HL-60 (cell line): ENCODE measurements around the gene PAX5.

Source experiments
- DNase-seq, 2 experiments: peaks; one replicate each; pipeline ENCODE4 v3.0.0-alpha.2; 2010 to 2020; ENCODE audit warnings: low read depth in 1 of 2, low spot score in 1 of 2
- H3K27ac ChIP-seq: fragments of 250-450 bp; sonication (Bioruptor Pico); replicated peaks from 2 replicates; pipeline ENCODE4 v1.5.1; 2020; ENCODE audit warnings: mild to moderate bottlenecking, moderate library complexity
- H3K27me3 ChIP-seq: fragments of 250-450 bp; sonication (Bioruptor Pico); 2 replicates; pipeline ENCODE4 v1.5.1; 2021; ENCODE audit warnings: mild to moderate bottlenecking, moderate library complexity; ENCODE audit not compliant: insufficient read depth, poor library complexity, severe bottlenecking
- H3K4me3 ChIP-seq: replicated peaks from 2 replicates; pipeline ENCODE4 v1.5.1; 2011; ENCODE audit warnings: mild to moderate bottlenecking, control low read depth, low read length; ENCODE audit not compliant: insufficient read depth
- GABPA ChIP-seq: IDR thresholded peaks from 2 replicates; pipeline ENCODE4 v1.6.1; 2012; ENCODE audit warnings: low read depth
- POLR2AphosphoS5 ChIP-seq: IDR thresholded peaks from 2 replicates; pipeline ENCODE4 v1.6.1; 2012; ENCODE audit warnings: low read depth
- SPI1 ChIP-seq: IDR thresholded peaks from 2 replicates; pipeline ENCODE4 v1.6.1; 2012; ENCODE audit warnings: low read depth, mild to moderate bottlenecking, borderline replicate concordance
- TF ChIP-seq, protein P1 (sequence below): IDR thresholded peaks from 2 replicates; pipeline ENCODE4 v1.6.1; 2012; ENCODE audit warnings: low read depth; ENCODE audit not compliant: insufficient replicate concordance
- TF ChIP-seq, protein P2 (sequence below): IDR thresholded peaks from one replicate; pipeline ENCODE4 v1.5.1; 2011; ENCODE audit warnings: low read length, control low read depth, inconsistent platforms; ENCODE audit not compliant: insufficient read depth

Gene PAX5

GRCh38 chr9:36894695-36895310, 139.3 kb downstream of the PAX5 start:
- no peak overlapping the region for H3K27ac ChIP-seq

DNA sequence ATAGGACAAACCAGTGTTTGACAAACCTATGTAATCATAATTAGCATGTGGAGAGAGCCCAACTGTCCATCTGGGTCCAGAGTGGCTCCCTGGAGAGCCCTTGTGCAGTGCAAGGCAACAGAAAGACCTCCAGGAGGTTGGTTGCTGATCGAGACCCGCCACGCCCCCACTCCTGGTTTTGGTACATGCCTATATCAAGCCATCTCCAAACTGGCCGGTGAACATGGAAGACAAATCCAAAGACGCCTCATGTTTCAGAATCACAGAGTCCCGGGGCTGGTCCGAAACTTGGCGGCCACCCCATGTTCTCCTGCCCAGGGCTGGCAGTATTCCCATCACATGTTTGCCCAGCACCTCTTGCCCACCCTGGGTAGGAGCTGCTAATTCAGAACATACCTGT, 140.2 kb downstream of the PAX5 start:
- no peak overlapping the region for H3K4me3 ChIP-seq
- H3K27ac ChIP-seq, result no peak overlapping the region
- no peak for DNase-seq
- no peaks in the 10 kb centered on the region for H3K27me3 ChIP-seq
- TF ChIP-seq SPI1 (no peak), GABPA (no peak), POLR2AphosphoS5 (no peak)
- TF ChIP-seq, protein P1, sequence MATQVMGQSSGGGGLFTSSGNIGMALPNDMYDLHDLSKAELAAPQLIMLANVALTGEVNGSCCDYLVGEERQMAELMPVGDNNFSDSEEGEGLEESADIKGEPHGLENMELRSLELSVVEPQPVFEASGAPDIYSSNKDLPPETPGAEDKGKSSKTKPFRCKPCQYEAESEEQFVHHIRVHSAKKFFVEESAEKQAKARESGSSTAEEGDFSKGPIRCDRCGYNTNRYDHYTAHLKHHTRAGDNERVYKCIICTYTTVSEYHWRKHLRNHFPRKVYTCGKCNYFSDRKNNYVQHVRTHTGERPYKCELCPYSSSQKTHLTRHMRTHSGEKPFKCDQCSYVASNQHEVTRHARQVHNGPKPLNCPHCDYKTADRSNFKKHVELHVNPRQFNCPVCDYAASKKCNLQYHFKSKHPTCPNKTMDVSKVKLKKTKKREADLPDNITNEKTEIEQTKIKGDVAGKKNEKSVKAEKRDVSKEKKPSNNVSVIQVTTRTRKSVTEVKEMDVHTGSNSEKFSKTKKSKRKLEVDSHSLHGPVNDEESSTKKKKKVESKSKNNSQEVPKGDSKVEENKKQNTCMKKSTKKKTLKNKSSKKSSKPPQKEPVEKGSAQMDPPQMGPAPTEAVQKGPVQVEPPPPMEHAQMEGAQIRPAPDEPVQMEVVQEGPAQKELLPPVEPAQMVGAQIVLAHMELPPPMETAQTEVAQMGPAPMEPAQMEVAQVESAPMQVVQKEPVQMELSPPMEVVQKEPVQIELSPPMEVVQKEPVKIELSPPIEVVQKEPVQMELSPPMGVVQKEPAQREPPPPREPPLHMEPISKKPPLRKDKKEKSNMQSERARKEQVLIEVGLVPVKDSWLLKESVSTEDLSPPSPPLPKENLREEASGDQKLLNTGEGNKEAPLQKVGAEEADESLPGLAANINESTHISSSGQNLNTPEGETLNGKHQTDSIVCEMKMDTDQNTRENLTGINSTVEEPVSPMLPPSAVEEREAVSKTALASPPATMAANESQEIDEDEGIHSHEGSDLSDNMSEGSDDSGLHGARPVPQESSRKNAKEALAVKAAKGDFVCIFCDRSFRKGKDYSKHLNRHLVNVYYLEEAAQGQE, result no peak
- TF ChIP-seq, protein P2, sequence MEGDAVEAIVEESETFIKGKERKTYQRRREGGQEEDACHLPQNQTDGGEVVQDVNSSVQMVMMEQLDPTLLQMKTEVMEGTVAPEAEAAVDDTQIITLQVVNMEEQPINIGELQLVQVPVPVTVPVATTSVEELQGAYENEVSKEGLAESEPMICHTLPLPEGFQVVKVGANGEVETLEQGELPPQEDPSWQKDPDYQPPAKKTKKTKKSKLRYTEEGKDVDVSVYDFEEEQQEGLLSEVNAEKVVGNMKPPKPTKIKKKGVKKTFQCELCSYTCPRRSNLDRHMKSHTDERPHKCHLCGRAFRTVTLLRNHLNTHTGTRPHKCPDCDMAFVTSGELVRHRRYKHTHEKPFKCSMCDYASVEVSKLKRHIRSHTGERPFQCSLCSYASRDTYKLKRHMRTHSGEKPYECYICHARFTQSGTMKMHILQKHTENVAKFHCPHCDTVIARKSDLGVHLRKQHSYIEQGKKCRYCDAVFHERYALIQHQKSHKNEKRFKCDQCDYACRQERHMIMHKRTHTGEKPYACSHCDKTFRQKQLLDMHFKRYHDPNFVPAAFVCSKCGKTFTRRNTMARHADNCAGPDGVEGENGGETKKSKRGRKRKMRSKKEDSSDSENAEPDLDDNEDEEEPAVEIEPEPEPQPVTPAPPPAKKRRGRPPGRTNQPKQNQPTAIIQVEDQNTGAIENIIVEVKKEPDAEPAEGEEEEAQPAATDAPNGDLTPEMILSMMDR, result no peak

More at GRCh38 chr9:36894695-36895310, 139.3 kb downstream of the PAX5 start:
- Histone ChIP-seq H3K4me3 (no peak overlapping the region), H3K27me3 (no peaks in the 10 kb centered on the region)
- TF ChIP-seq GABPA, result no peak
- no peak for TF ChIP-seq SPI1
- TF ChIP-seq, protein P2, result no peak
- no peak for TF ChIP-seq POLR2AphosphoS5
- TF ChIP-seq, protein P1, result no peak
- no peak for DNase-seq

GRCh38 chr9:36893184-36893583, 140.9 kb downstream of the PAX5 start:
- no peak for DNase-seq
- H3K27ac ChIP-seq, result no peak overlapping the region
- H3K4me3 ChIP-seq, result no peak overlapping the region
- no peak for TF ChIP-seq POLR2AphosphoS5
- TF ChIP-seq GABPA, result no peak
- TF ChIP-seq, protein P1, result no peak
- TF ChIP-seq, protein P2, result no peak
- TF ChIP-seq SPI1, result no peak
- no peaks in the 10 kb centered on the region for H3K27me3 ChIP-seq
